HCT116 (cell line): Measurements from ENCODE around the gene TNRC6B. TPM values are rescaled to one million over a fixed set of nuclear protein-coding genes. Genes with fewer than 3 reads are reported as not detected.

Experiments
- ATAC-seq: fragments of 200-7000 bp; cut with Tn5 transposase; 2 replicates; pipeline ENCODE4 v1.9.1; 2020; ENCODE audit warnings: mild to moderate bottlenecking, moderate library complexity
- BruUV-seq: library from RNA; stranded (reverse); fragments of 400-500 nt; replicated peaks from 2 replicates; lab custom pipeline; 2021; lab: Mats Ljungman, UMichigan
- CTCF ChIA-PET: fragments of 300-600 bp; sonication (Branson Sonifier 250); formaldehyde crosslinking; loops from one replicate; lab custom pipeline; 2021; ENCODE audit warnings: antibody characterized with exemption; lab: Charles Lee
- POLR2A ChIA-PET: fragments of 300-600, 350-600 bp; sonication (Branson Sonifier 250); formaldehyde crosslinking; loops from one replicate; lab custom pipeline; 2021; ENCODE audit warnings: antibody characterized with exemption; lab: Charles Lee
- RAD21 ChIA-PET, 2 experiments: fragments of 300-600 bp; sonication (Branson Sonifier 250); formaldehyde crosslinking; loops; one replicate each; lab custom pipeline; 2023; ENCODE audit warnings: low total read pairs in 2 of 2; ENCODE audit not compliant: uncharacterized antibody in 2 of 2, unreplicated experiment in 2 of 2, low non-redundant PET in 1 of 2; lab: Charles Lee
- DNase-seq: peaks from one replicate; pipeline ENCODE4 v3.0.0-alpha.2; 2010; ENCODE audit warnings: low read depth, low spot score
- H2AFZ ChIP-seq: fragments of 200-600 bp; shearing (Covaris generic), sonication (generic); 2 replicates; pipeline ENCODE4 v1.6.1; 2017; ENCODE audit warnings: low read depth, mixed run types, mixed read lengths, antibody characterized with exemption, low read length; ENCODE audit not compliant: poor library complexity, severe bottlenecking
- H3K27ac ChIP-seq: 2 replicates; pipeline ENCODE4 v1.5.1; 2012; ENCODE audit warnings: low read depth, low read length
- H3K27me3 ChIP-seq: fragments of 200-600 bp; sonication (generic); 2 replicates; pipeline ENCODE4 v1.6.1; 2016; ENCODE audit warnings: mixed run types, low read length, mixed read lengths; ENCODE audit not compliant: insufficient read depth
- H3K36me3 ChIP-seq, 2 experiments: fragments of 200-500 bp in 1 of 2; fragments of 200-600 bp in 1 of 2; sonication (Bioruptor generic) in 1 of 2; sonication (generic) in 1 of 2; 2 replicates each; pipeline versions ENCODE4 v1.5.1 to v1.6.1; 2014 to 2016; ENCODE audit warnings: low read length in 2 of 2, inconsistent platforms in 1 of 2, mixed read lengths in 1 of 2, mixed run types in 1 of 2; ENCODE audit not compliant: insufficient read depth in 2 of 2, control insufficient read depth in 1 of 2
- H3K4me1 ChIP-seq, 2 experiments: fragments of 200-600 bp in 1 of 2; sonication (generic) in 1 of 2; 2 replicates each; pipeline versions ENCODE4 v1.5.1 to v1.6.1; 2012 to 2017; ENCODE audit warnings: low read length in 2 of 2, inconsistent platforms in 1 of 2, mild to moderate bottlenecking in 1 of 2, mixed read lengths in 1 of 2, mixed run types in 1 of 2, moderate library complexity in 1 of 2; ENCODE audit not compliant: insufficient read depth in 2 of 2, control insufficient read depth in 1 of 2
- H3K4me2 ChIP-seq: fragments of 200-600 bp; sonication (generic); 2 replicates; pipeline ENCODE4 v1.6.1; 2017; ENCODE audit warnings: mixed run types, low read length, mixed read lengths
- H3K4me3 ChIP-seq, 2 experiments: fragments of 200-600 bp in 1 of 2; sonication (generic) in 1 of 2; replicated peaks in 1 of 2; 2 replicates each; pipeline ENCODE4 v1.5.1; 2011 to 2016; ENCODE audit warnings: low read length in 2 of 2, control low read depth in 1 of 2, low read depth in 1 of 2, mild to moderate bottlenecking in 1 of 2, mixed read lengths in 1 of 2, mixed run types in 1 of 2
- H3K79me2 ChIP-seq: fragments of 200-600 bp; sonication (generic); 2 replicates; pipeline ENCODE4 v1.6.1; 2017; ENCODE audit warnings: mild to moderate bottlenecking, mixed run types, low read length, moderate library complexity, mixed read lengths; ENCODE audit not compliant: insufficient read depth
- H3K9ac ChIP-seq: fragments of 200-600 bp; sonication (generic); 2 replicates; pipeline ENCODE4 v1.6.1; 2016; ENCODE audit warnings: low read length, mixed read lengths
- H3K9me2 ChIP-seq: fragments of 200-600 bp; sonication (generic), shearing (Covaris generic); 2 replicates; pipeline ENCODE4 v1.6.1; 2017; ENCODE audit warnings: mixed run types, mild to moderate bottlenecking, moderate library complexity; ENCODE audit not compliant: insufficient read depth
- H3K9me3 ChIP-seq, 2 experiments: fragments of 200-500 bp in 1 of 2; fragments of 200-600 bp in 1 of 2; sonication (Bioruptor generic) in 1 of 2; sonication (generic) in 1 of 2; 2 replicates each; pipeline ENCODE4 v1.6.1; 2014 to 2017; ENCODE audit warnings: low read length in 2 of 2, mixed read lengths in 2 of 2, inconsistent platforms in 1 of 2, low read depth in 1 of 2, mild to moderate bottlenecking in 1 of 2, mixed run types in 1 of 2, moderate library complexity in 1 of 2; ENCODE audit not compliant: control insufficient read depth in 1 of 2, insufficient read depth in 1 of 2
- H4K20me1 ChIP-seq: fragments of 200-600 bp; sonication (generic), shearing (Covaris generic); 2 replicates; pipeline ENCODE4 v1.6.1; 2017; ENCODE audit warnings: mixed run types, mild to moderate bottlenecking, moderate library complexity; ENCODE audit not compliant: insufficient read depth
- CBX3 ChIP-seq: IDR thresholded peaks from 2 replicates; pipeline ENCODE4 v1.6.1; 2012; ENCODE audit warnings: low read depth
- CEBPB ChIP-seq: IDR thresholded peaks from 2 replicates; pipeline ENCODE4 v1.6.1; 2012; ENCODE audit warnings: low read depth
- EGR1 ChIP-seq: IDR thresholded peaks from 2 replicates; pipeline ENCODE4 v1.6.1; 2012; ENCODE audit warnings: low read depth
- EZH2 ChIP-seq: fragments of 200-600 bp; sonication (generic); IDR thresholded peaks from 2 replicates; pipeline ENCODE4 v1.6.1; 2017; ENCODE audit warnings: antibody characterized with exemption, mixed run types
- EZH2phosphoT487 ChIP-seq: fragments of 200-600 bp; IDR thresholded peaks from 2 replicates; pipeline ENCODE4 v1.6.1; 2018; ENCODE audit warnings: antibody characterized with exemption, borderline replicate concordance
- FOSL1 ChIP-seq: IDR thresholded peaks from 2 replicates; pipeline ENCODE4 v1.6.1; 2012; ENCODE audit warnings: low read depth
- JUND ChIP-seq: IDR thresholded peaks from 2 replicates; pipeline ENCODE4 v1.6.1; 2012
- POLR2A ChIP-seq: IDR thresholded peaks from 2 replicates; pipeline ENCODE4 v1.7.0; 2011; ENCODE audit warnings: borderline replicate concordance; ENCODE audit not compliant: insufficient read depth, insufficient read length; ENCODE audit errors: extremely low read depth
- RAD21 ChIP-seq: IDR thresholded peaks from 2 replicates; pipeline ENCODE4 v1.6.1; 2012; ENCODE audit warnings: low read depth, mild to moderate bottlenecking
- SIN3A ChIP-seq: IDR thresholded peaks from 2 replicates; pipeline ENCODE4 v1.6.1; 2012; ENCODE audit warnings: low read depth
- SP1 ChIP-seq: IDR thresholded peaks from 2 replicates; pipeline ENCODE4 v1.6.1; 2012; ENCODE audit warnings: low read depth
- SRF ChIP-seq: IDR thresholded peaks from 2 replicates; pipeline ENCODE4 v1.6.1; 2012; ENCODE audit warnings: low read depth
- TCF7L2 ChIP-seq: IDR thresholded peaks from 2 replicates; pipeline ENCODE4 v1.7.0; 2011; ENCODE audit warnings: borderline replicate concordance, inconsistent platforms; ENCODE audit not compliant: insufficient read depth, insufficient read length; ENCODE audit errors: extremely low read depth
- YY1 ChIP-seq: IDR thresholded peaks from 2 replicates; pipeline ENCODE4 v1.6.1; 2011; ENCODE audit warnings: low read length, low read depth, moderate library complexity, mild to moderate bottlenecking; ENCODE audit not compliant: insufficient replicate concordance; ENCODE audit errors: extremely low read depth
- ZFX ChIP-seq: fragments of 450-650 bp; IDR thresholded peaks from 2 replicates; pipeline ENCODE4 v1.6.1; 2017
- ZNF274 ChIP-seq: fragments of 200-500 bp; sonication (Bioruptor generic); IDR thresholded peaks from 2 replicates; pipeline ENCODE4 v1.6.1; 2014; ENCODE audit warnings: mild to moderate bottlenecking, low read depth, low read length, inconsistent platforms
- intact Hi-C: fragments of 100-400 bp; cut with micrococcal nuclease; formaldehyde crosslinking; loops from 2 replicates; pipeline ENCODE4 v1.10.0; 2022
- total RNA-seq: library from RNA; stranded (reverse); gene quantifications from one replicate; pipeline ENCODE4 v1.2.1, GENCODE V29; 2021; ENCODE audit not compliant: unreplicated experiment
- TF ChIP-seq, protein P1 (sequence below): IDR thresholded peaks from 2 replicates; pipeline ENCODE4 v1.6.1; 2012; ENCODE audit warnings: low read depth
- TF ChIP-seq, protein P2 (sequence below): IDR thresholded peaks from 2 replicates; pipeline ENCODE4 v1.6.1; 2012
- TF ChIP-seq, protein P3 (sequence below), 3 experiments: fragments of 200-600 bp in 1 of 3; sonication (generic) in 1 of 3; IDR thresholded peaks in 2 of 3; conservative IDR thresholded peaks in 1 of 3; 2 replicates each; pipeline ENCODE4 v1.5.1; 2012 to 2017; ENCODE audit warnings: low read depth in 2 of 3, low read length in 2 of 3, antibody characterized with exemption in 1 of 3, borderline replicate concordance in 1 of 3, control low read depth in 1 of 3, mild to moderate bottlenecking in 1 of 3, mixed read lengths in 1 of 3, mixed run types in 1 of 3, moderate library complexity in 1 of 3; ENCODE audit not compliant: insufficient read depth in 1 of 3

The TNRC6B gene
- total RNA-seq, 1 experiment from 2014 or later = 29.8 TPM

DNA sequence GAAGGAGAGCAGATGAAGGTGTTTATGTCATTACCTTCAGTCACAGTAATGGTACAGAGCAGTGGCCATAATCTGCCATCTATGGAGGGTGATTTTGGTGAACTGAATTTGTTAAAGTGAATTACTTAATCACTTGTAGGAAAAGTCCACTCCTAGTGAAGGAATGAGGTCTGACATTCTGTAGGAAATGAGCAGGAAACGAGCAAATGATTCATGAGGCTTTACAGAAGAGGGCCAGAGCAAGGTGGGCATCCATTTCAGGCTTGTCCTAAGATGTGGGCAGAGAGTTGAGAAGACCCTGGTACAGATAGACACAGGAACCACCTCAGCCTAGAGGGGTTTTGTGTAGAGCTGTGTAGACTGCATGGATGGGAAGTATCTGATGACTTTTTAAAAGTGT is 186.7 kb downstream of the TNRC6B start:
- Histone ChIP-seq H3K4me3 (no peak overlapping the region), H3K27ac (no peak overlapping the region), H2AFZ (no peak overlapping the region), H3K79me2 (no peaks in the 10 kb centered on the region; the same call in 1 of the 2 replicates), H3K4me2 (no peak overlapping the region), H3K9ac (no peak overlapping the region), H3K36me3 (peaks cover 63 to 76% of the 10 kb centered on the region in 2 experiments), H4K20me1 (no peaks in the 10 kb centered on the region), H3K4me1 (no peaks in the 10 kb centered on the region), H3K9me3 (no peaks in the 10 kb centered on the region), H3K27me3 (no peaks in the 10 kb centered on the region), H3K9me2 (no peaks in the 10 kb centered on the region)
- DNase-seq (no peak), ATAC-seq (no peak)
- BruUV-seq = no TSS peak
- TF ChIP-seq YY1 (no peak), SIN3A (no peak), JUND (no peak), SP1 (no peak), TCF7L2 (no peak), SRF (no peak), EGR1 (no peak), ZNF274 (no peak), FOSL1 (no peak), CEBPB (no peak), RAD21 (no peak), ZFX (no peak), EZH2phosphoT487 (no peak), POLR2A (no peak), CBX3 (no peak), EZH2 (no peak)
- TF ChIP-seq, protein P1, sequence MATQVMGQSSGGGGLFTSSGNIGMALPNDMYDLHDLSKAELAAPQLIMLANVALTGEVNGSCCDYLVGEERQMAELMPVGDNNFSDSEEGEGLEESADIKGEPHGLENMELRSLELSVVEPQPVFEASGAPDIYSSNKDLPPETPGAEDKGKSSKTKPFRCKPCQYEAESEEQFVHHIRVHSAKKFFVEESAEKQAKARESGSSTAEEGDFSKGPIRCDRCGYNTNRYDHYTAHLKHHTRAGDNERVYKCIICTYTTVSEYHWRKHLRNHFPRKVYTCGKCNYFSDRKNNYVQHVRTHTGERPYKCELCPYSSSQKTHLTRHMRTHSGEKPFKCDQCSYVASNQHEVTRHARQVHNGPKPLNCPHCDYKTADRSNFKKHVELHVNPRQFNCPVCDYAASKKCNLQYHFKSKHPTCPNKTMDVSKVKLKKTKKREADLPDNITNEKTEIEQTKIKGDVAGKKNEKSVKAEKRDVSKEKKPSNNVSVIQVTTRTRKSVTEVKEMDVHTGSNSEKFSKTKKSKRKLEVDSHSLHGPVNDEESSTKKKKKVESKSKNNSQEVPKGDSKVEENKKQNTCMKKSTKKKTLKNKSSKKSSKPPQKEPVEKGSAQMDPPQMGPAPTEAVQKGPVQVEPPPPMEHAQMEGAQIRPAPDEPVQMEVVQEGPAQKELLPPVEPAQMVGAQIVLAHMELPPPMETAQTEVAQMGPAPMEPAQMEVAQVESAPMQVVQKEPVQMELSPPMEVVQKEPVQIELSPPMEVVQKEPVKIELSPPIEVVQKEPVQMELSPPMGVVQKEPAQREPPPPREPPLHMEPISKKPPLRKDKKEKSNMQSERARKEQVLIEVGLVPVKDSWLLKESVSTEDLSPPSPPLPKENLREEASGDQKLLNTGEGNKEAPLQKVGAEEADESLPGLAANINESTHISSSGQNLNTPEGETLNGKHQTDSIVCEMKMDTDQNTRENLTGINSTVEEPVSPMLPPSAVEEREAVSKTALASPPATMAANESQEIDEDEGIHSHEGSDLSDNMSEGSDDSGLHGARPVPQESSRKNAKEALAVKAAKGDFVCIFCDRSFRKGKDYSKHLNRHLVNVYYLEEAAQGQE = no peak
- TF ChIP-seq, protein P2, sequence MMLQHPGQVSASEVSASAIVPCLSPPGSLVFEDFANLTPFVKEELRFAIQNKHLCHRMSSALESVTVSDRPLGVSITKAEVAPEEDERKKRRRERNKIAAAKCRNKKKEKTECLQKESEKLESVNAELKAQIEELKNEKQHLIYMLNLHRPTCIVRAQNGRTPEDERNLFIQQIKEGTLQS = no peak
- TF ChIP-seq, protein P3, sequence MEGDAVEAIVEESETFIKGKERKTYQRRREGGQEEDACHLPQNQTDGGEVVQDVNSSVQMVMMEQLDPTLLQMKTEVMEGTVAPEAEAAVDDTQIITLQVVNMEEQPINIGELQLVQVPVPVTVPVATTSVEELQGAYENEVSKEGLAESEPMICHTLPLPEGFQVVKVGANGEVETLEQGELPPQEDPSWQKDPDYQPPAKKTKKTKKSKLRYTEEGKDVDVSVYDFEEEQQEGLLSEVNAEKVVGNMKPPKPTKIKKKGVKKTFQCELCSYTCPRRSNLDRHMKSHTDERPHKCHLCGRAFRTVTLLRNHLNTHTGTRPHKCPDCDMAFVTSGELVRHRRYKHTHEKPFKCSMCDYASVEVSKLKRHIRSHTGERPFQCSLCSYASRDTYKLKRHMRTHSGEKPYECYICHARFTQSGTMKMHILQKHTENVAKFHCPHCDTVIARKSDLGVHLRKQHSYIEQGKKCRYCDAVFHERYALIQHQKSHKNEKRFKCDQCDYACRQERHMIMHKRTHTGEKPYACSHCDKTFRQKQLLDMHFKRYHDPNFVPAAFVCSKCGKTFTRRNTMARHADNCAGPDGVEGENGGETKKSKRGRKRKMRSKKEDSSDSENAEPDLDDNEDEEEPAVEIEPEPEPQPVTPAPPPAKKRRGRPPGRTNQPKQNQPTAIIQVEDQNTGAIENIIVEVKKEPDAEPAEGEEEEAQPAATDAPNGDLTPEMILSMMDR (IDR thresholded peaks at IDR 0.05 in 2 of 3, conservative IDR thresholded peaks at IDR 0.05 in 1 of 3; ENCODE audit: borderline replicate concordance in 1 of 3, insufficient read depth in 1 of 3, low read depth in 2 of 3, low read length in 2 of 3) = no peak
- ChIA-PET POLR2A (no interaction called here), CTCF (no interaction called here), RAD21 (no interaction called here)
- intact Hi-C loops = no loop called here
